ENCODE results near the gene TBC1D1. TPM values are rescaled to one million over a fixed set of nuclear protein-coding genes. Genes with fewer than 3 reads are reported as not detected.

The TBC1D1 gene
- total and polyA plus RNA-seq, 8 donors, result 53.3 to 78.9 (median 71.1) TPM

GRCh38 chr4:38097818-38098217, 206.9 kb downstream of the TBC1D1 start:
- no peaks in the 10 kb centered on the region for H3K4me1 ChIP-seq
- H3K27ac ChIP-seq, result no peak overlapping the region
- intact Hi-C loops (cut with DNase I), result no loop called here
- DNase-seq (no peak), ATAC-seq (no peak)
- no peaks in the 10 kb centered on the region for H3K9me3 ChIP-seq
- H3K4me3 ChIP-seq, result no peak overlapping the region
- no peak for TF ChIP-seq CTCF (IDR thresholded peaks at IDR 0.05)
- no peaks in the 10 kb centered on the region for H3K27me3 ChIP-seq
- H3K36me3 ChIP-seq, result peaks cover 0 to 49% of the 10 kb centered on the region in 2 donors

- Histone ChIP-seq H3K4me1 (no peaks in the 10 kb centered on the region), H3K9me3 (no peaks in the 10 kb centered on the region), H3K36me3 (peaks cover 0 to 60% of the 10 kb centered on the region in 2 donors), H3K27me3 (no peaks in the 10 kb centered on the region), H3K27ac (no peak overlapping the region), H3K4me3 (no peak overlapping the region)
- ATAC-seq (no peak), DNase-seq (no peak)
- no peak for TF ChIP-seq CTCF (IDR thresholded peaks at IDR 0.05)
- intact Hi-C loops (cut with DNase I), result no loop called here
Observed at GRCh38 chr4:38099020-38099600, 208.2 kb downstream of the TBC1D1 start.

GRCh38 chr4:38099908-38100407, 209.1 kb downstream of the TBC1D1 start:
- no peaks in the 10 kb centered on the region for H3K4me1 ChIP-seq
- H3K27me3 ChIP-seq, result no peaks in the 10 kb centered on the region
- no peak for TF ChIP-seq CTCF (IDR thresholded peaks at IDR 0.05)
- intact Hi-C loops (cut with DNase I), result no loop called here
- H3K9me3 ChIP-seq, result no peaks in the 10 kb centered on the region
- H3K36me3 ChIP-seq, result peaks cover 0 to 68% of the 10 kb centered on the region in 2 donors
- ATAC-seq (peak; percentile 65), DNase-seq (no peak)
- H3K27ac ChIP-seq, result no peak overlapping the region
- H3K4me3 ChIP-seq, result no peak overlapping the region

- no peak overlapping the region for H3K4me3 ChIP-seq
- DNase-seq (no peak), ATAC-seq (no peak)
- no peaks in the 10 kb centered on the region for H3K27me3 ChIP-seq
- H3K9me3 ChIP-seq, result no peaks in the 10 kb centered on the region
- peaks cover 0 to 75% of the 10 kb centered on the region in 2 donors for H3K36me3 ChIP-seq
- TF ChIP-seq CTCF (IDR thresholded peaks at IDR 0.05), result no peak
- no peaks in the 10 kb centered on the region for H3K4me1 ChIP-seq
- intact Hi-C loops (cut with DNase I), result no loop called here
- H3K27ac ChIP-seq, result no peak overlapping the region
Observed at GRCh38 chr4:38100474-38101255, 209.8 kb downstream of the TBC1D1 start.

- Histone ChIP-seq H3K36me3 (peaks cover 0 to 73% of the 10 kb centered on the region in 2 donors), H3K9me3 (no peaks in the 10 kb centered on the region), H3K27me3 (no peaks in the 10 kb centered on the region), H3K4me3 (no peak overlapping the region), H3K4me1 (no peaks in the 10 kb centered on the region), H3K27ac (no peak overlapping the region)
- no peak for ATAC-seq
- TF ChIP-seq CTCF (IDR thresholded peaks at IDR 0.05), result no peak
- no peak for DNase-seq
- intact Hi-C loops (cut with DNase I), result no loop called here
Observed at GRCh38 chr4:38101563-38101962, 210.7 kb downstream of the TBC1D1 start.

Data from left lung (tissue), 10 donors.